Osteocyte (in vitro differentiated cells): ENCODE measurements around the gene OLFML2B. TPM values are rescaled to one million over a fixed set of nuclear protein-coding genes. Genes with fewer than 3 reads are reported as not detected.
"Not testable (repeated sequence)": the region's sequence is repeated elsewhere in the genome, so short reads cannot be mapped to it uniquely, and the experiment has no call there.

Experiments
- DNase-seq: peaks from one replicate; pipeline ENCODE4 v3.0.0; 2021; ENCODE audit warnings: mixed read lengths; ENCODE audit not compliant: unreplicated experiment; ENCODE audit errors: extremely low spot score
- H3K27ac Mint-ChIP-seq: one replicate; pipeline ENCODE4 v1.8.0; 2021; ENCODE audit warnings: mild to moderate bottlenecking, mixed read lengths; ENCODE audit not compliant: unreplicated experiment
- H3K27me3 Mint-ChIP-seq: one replicate; pipeline ENCODE4 v1.8.0; 2021; ENCODE audit warnings: mixed read lengths; ENCODE audit not compliant: unreplicated experiment
- H3K36me3 Mint-ChIP-seq: one replicate; pipeline ENCODE4 v1.8.0; 2021; ENCODE audit warnings: mixed read lengths; ENCODE audit not compliant: unreplicated experiment
- H3K4me1 Mint-ChIP-seq: one replicate; pipeline ENCODE4 v1.8.0; 2021; ENCODE audit warnings: mixed read lengths; ENCODE audit not compliant: unreplicated experiment
- H3K4me3 Mint-ChIP-seq: one replicate; pipeline ENCODE4 v1.8.0; 2021; ENCODE audit warnings: mild to moderate bottlenecking, moderate library complexity, mixed read lengths; ENCODE audit not compliant: unreplicated experiment
- H3K9me3 Mint-ChIP-seq: one replicate; pipeline ENCODE4 v1.8.0; 2021; ENCODE audit warnings: mixed read lengths; ENCODE audit not compliant: unreplicated experiment
- total RNA-seq: library from RNA; stranded (reverse); gene quantifications from 2 replicates; pipeline ENCODE4 v1.2.1, GENCODE V29; 2021
- TF ChIP-seq, protein P1 (sequence below): fragments of 200-600 bp; sonication (generic); IDR thresholded peaks from 2 replicates; pipeline ENCODE4 v1.5.0; 2021; ENCODE audit warnings: antibody characterized with exemption, mild to moderate bottlenecking, moderate library complexity

The OLFML2B gene
- total RNA-seq, 1 donor from 2014 or later = 66.7 TPM

DNA sequence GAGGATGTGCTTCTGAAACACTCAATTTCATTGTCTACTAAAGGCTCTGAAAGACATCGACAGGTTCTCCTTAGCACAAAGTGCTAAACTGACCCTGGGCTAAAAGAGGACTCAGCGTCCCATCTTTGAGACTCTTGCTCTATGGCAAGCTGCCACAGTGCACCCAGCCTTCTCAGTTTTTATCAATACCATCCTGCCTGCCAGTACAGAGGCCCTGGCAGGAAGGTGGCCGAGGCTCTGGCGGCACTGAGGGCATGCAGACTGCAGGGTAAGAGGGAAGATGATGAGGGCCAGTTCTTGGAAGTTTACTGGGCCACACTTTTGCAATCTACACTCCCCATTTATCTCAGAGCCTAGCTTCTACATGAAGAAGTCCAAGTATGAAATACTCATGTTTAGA, 5.3 kb downstream of the OLFML2B start:
- no peak overlapping the region for H3K27ac Mint-ChIP-seq
- DNase-seq = no peak
- peaks cover 46% of the 10 kb centered on the region for H3K4me1 Mint-ChIP-seq
- H3K9me3 Mint-ChIP-seq = no peaks in the 10 kb centered on the region
- peaks cover 54% of the 10 kb centered on the region for H3K36me3 Mint-ChIP-seq
- H3K4me3 Mint-ChIP-seq = no peak overlapping the region
- H3K27me3 Mint-ChIP-seq = no peaks in the 10 kb centered on the region
- TF ChIP-seq, protein P1, sequence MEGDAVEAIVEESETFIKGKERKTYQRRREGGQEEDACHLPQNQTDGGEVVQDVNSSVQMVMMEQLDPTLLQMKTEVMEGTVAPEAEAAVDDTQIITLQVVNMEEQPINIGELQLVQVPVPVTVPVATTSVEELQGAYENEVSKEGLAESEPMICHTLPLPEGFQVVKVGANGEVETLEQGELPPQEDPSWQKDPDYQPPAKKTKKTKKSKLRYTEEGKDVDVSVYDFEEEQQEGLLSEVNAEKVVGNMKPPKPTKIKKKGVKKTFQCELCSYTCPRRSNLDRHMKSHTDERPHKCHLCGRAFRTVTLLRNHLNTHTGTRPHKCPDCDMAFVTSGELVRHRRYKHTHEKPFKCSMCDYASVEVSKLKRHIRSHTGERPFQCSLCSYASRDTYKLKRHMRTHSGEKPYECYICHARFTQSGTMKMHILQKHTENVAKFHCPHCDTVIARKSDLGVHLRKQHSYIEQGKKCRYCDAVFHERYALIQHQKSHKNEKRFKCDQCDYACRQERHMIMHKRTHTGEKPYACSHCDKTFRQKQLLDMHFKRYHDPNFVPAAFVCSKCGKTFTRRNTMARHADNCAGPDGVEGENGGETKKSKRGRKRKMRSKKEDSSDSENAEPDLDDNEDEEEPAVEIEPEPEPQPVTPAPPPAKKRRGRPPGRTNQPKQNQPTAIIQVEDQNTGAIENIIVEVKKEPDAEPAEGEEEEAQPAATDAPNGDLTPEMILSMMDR = no peak

- not testable (repeated sequence) for H3K27ac Mint-ChIP-seq, H3K9me3 Mint-ChIP-seq, DNase-seq, H3K4me3 Mint-ChIP-seq, H3K27me3 Mint-ChIP-seq
- peaks cover 41% of the 10 kb centered on the region for H3K4me1 Mint-ChIP-seq
- peaks cover 60% of the 10 kb centered on the region for H3K36me3 Mint-ChIP-seq
These were observed 5.9 kb downstream of the OLFML2B start for GRCh38 chr1:162017791-162018190.

GRCh38 chr1:162016631-162017030, 7.0 kb downstream of the OLFML2B start:
- no peak overlapping the region for H3K27ac Mint-ChIP-seq
- TF ChIP-seq, protein P1 = no peak
- H3K9me3 Mint-ChIP-seq = no peaks in the 10 kb centered on the region
- H3K4me1 Mint-ChIP-seq = peaks cover 30% of the 10 kb centered on the region
- DNase-seq = no peak
- no peak overlapping the region for H3K4me3 Mint-ChIP-seq
- H3K36me3 Mint-ChIP-seq = peaks cover 68% of the 10 kb centered on the region
- no peaks in the 10 kb centered on the region for H3K27me3 Mint-ChIP-seq

- no peaks in the 10 kb centered on the region for H3K27me3 Mint-ChIP-seq
- TF ChIP-seq, protein P1 = no peak
- peaks cover 15% of the 10 kb centered on the region for H3K4me1 Mint-ChIP-seq
- no peak overlapping the region for H3K27ac Mint-ChIP-seq
- peaks cover 71% of the 10 kb centered on the region for H3K36me3 Mint-ChIP-seq
- DNase-seq = no peak
- H3K9me3 Mint-ChIP-seq = no peaks in the 10 kb centered on the region
- no peak overlapping the region for H3K4me3 Mint-ChIP-seq
These were observed 8.5 kb downstream of the OLFML2B start for GRCh38 chr1:162015196-162015595.

GRCh38 chr1:162014202-162014601, 9.5 kb downstream of the OLFML2B start:
- no peaks in the 10 kb centered on the region for H3K27me3 Mint-ChIP-seq
- no peak for DNase-seq
- no peaks in the 10 kb centered on the region for H3K9me3 Mint-ChIP-seq
- no peak overlapping the region for H3K27ac Mint-ChIP-seq
- peaks cover 72% of the 10 kb centered on the region for H3K36me3 Mint-ChIP-seq
- H3K4me3 Mint-ChIP-seq = no peak overlapping the region
- H3K4me1 Mint-ChIP-seq = peaks cover 12% of the 10 kb centered on the region
- TF ChIP-seq, protein P1 = no peak

GRCh38 chr1:162013289-162013688, 10.4 kb downstream of the OLFML2B start:
- no peaks in the 10 kb centered on the region for H3K9me3 Mint-ChIP-seq
- H3K36me3 Mint-ChIP-seq = peaks cover 70% of the 10 kb centered on the region

More at GRCh38 chr1:162013289-162013688, 10.4 kb downstream of the OLFML2B start:
- Mint-ChIP-seq H3K4me3 (no peak overlapping the region), H3K27me3 (no peaks in the 10 kb centered on the region), H3K27ac (no peak overlapping the region), H3K4me1 (peaks cover 8% of the 10 kb centered on the region)
- TF ChIP-seq, protein P1 = no peak
- DNase-seq = no peak
